Stimulated activated CD4-positive, alpha-beta T cell treated with anti-CD3 and anti-CD28 coated beads, Interleukin-2, amount 100 ng/mL, for 24 hours (primary cell): ENCODE measurements around the gene ATG101.
"Not testable (repeated sequence)": the region's sequence is repeated elsewhere in the genome, so short reads cannot be mapped to it uniquely, and the experiment has no call there.

Experiments
- DNase-seq, 2 donors: peaks; one replicate each; pipeline ENCODE4 v3.0.0-alpha.2; 2020

ATG101 gene

DNA sequence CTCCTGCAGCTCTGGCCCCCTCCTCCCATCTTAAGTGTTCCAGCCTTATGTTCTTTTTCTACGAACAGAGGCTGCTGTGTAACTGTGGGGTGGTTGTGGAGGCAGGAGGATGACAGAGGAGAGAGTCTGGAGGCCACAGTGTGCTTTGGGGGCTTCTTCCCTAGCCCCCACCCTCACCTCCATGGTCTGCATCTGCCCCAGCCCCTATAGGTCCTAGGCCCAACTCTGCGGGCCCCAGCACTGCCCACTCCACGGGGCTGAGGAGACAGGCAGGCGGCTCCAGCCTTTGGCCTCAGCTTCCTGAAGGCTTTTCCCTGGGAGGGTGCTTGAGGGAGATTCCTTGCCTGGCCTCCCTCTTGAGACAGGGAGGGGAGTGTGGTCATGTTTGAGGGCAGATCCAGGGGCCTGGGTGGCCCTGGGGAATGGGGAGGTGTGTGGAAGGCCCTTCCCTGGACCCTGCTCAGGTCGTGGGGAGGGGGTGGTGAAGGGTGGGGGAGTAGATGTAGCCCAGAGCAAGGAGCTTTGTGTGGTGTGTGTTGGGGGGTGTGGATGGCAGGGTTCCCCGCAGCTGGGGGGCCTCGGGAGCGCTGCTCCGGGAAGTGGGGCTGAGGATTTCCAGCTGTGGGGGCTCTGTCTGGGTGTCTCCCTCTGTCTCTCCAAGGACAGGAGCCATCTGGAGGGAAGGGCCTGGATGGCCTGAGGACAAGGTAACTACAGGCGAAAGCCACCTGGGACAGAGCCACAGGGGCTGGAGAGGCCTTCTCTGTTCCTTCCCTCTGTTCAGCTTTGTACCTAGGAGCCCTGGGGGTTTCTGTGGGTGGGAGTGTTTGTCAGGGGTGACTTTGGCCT is 10.8 kb downstream of the ATG101 start:
- no peak for DNase-seq

DNA sequence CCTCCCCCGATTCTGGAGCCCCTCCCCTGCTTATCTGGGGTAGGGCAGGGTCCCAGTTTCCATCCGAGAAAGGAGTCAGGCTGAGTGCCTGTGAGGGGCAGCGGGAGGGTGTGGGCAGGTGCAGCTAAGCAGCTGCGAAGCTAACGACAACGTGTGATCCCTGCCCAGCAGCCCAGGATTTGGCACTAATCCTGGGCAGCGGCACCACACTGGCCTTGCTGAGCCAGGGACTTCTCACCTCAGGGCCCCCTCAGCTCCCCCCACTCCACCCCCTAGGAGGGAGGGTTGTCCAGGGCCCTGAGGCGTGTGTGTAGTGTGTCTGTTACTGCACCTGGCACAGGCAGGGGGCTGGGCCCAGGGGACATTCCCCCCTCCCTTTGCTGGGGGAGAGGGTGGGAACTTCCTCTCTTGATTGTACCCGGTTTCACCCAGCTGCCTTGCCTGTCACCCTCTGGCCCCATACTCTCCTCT is 11.5 kb downstream of the ATG101 start:
- DNase-seq: no peak

DNA sequence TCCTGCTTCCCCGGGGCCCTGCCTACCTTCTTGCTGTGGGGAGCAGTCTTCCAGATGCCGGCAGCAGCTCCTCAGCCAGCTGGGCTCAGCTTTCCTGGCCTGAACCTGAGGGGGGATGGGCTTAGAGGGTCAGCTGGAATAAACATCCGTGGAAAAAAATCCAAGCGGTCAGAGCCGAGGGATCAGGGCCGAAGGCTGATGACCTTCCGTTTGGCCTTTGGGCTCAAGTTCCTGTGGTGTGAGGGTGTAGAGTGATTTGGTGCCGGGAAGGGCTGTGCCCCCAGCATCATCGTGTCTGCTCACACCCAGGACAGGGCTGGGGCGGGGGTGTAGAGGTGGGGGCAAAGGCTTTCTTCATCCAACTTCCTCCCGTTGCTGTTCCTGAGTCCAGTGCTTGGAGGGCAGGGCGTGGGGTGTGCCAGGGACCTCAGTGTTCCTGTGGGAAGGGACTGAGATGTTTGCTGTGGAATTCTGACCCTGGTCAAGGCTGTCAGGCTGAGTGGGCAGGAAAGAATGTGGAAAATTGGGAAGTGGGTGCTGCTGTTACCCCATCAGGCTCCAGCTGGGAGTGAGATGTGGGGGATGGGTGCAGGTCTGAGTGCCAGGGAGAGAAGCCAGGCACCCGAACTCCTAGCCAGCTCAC is 12.4 kb downstream of the ATG101 start:
- DNase-seq: no peak

DNA sequence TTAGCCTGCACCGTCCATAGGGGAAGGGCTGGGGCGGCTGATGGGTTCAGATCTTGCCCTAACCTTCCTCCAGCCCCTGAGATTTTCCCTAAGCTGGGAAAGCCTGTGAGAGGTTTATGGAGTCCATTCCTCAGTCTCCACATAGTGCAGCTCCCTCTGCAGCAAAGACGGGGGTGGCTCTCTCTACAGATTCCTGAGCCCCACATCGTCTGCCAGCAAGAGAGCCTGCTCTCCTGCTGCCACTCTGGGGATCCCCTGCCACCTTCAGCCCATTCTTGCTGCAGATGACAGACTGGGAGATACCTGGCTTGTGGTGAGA is 12.8 kb downstream of the ATG101 start:
- no peak for DNase-seq

DNA sequence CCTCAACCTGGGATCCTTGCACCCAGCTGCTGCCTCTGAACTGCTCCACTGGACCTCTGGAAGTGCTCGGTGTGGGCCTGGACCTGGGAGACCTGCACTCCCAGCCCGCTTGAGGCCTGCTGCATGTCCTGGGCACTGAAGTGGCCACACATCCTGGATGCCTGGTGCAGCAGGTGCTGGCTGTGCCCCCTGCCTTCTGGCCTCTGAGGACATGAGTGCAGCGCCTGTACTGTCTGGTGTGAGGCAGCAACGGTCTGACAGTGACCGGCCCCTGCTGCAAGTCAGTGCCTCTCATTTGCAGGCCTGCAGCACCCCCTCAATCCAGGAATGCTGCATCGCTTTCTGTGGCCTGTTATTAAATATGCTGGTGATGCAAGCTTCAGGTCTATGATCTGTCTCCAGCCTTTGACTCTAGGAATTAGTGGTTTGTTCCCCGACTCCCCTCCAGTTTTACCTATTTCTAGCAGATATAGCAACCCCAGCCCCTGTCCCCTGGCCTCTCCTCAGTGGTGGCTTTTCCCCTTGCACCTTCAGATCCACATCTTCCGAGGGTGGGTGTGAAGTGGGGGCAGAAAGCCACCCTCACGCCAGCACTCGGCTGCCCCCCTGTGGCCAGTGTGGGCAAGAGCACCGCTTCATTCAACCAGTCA is 13.3 kb downstream of the ATG101 start:
- DNase-seq: peak; percentile 74 to 75

DNA sequence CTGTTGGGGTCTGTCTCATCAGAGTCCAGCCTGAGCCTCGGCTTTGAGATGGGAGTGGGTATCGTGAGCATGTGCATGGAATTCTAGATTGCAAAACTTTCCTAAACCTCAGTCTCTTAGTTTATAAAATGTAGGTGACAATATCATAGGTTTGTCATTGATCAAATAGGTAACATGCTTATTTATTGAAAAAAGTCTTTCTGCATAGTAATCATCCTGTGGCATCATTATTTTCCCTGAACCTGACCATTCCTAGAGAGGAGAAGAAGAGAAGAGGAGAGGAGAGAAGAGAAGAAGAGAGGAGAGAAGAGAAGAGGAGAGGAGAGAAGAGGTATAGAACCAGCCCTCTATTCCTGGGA is 13.8 kb downstream of the ATG101 start:
- no peak for DNase-seq

DNA sequence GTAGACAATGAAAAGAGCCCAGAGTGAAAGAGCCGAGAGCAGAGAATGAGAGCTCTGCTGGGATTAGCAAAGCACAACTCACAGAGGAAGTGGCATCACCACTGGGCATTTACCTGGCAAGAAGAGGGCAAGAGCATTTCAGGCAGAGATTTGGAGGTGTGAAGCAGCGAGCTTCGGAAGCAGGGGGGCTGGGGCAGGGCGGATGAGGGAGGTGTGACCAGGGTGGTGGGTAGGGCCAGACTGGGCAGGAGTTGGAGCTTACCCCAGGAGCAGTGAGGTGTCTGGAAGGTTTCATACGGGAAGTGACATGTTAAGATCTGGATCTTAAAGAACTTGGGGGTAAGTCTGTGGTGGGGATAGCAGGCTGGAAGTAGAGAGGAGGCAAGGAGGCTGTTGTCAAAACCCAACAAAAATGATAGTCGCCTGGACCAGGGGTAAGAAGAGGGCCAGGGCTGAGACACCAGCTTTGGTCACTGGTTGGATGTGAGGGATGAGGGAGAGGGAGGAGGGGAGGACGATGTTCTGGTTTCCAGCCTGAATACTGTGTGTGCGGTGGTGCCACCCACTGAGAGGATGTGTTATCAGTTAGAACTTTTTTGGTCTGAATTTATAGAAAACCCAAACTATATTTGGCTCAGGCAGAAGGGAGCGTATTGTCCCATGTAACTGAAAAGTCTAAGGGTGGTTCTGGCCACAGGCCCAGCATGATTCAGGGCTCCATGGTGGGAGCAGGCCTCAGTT is 14.9 kb downstream of the ATG101 start:
- no peak for DNase-seq

DNA sequence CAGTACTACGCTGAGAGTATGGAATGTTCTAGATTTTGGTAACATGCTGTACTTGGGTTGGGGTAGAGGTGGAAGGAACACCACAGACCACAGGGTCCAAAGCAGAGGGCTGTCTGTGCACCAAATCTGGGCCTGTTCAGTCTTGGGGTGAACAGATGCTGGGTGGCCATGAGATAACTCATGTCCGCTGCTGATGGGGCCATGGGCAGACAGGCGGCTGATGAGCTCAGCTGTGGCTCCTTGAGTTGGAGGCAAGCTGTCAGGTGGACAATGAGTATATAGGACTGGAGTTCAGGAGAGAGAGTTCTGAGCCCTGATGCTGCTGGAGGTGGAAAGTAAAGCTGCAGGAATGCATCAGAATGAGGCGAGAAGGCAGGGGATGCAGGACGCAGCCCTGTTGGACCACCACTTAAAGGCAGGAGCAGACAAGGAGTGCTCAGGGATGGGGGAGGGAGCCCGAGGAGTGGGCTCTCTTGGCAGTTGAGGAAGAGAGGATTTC is 16.0 kb downstream of the ATG101 start:
- no peak for DNase-seq

DNA sequence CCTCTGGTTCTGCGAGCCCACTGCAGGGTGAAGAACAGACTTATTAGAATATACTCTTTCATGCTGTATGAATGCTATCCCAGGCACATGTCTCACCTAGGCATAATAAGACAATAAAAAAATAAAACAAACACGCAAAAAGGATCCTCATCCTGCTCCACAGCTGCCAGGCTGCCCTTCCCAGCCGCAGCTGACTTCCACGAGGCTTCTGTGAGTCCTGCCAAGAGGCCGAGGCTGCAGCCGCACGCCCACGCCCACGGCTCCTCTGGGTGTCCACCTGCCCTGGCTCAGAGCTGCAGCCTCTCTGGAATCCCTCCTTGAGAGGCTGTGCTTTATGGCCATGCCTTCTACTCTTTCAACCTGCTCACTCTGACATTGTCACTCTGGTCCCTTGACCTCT is 16.6 kb downstream of the ATG101 start:
- no peak for DNase-seq

DNA sequence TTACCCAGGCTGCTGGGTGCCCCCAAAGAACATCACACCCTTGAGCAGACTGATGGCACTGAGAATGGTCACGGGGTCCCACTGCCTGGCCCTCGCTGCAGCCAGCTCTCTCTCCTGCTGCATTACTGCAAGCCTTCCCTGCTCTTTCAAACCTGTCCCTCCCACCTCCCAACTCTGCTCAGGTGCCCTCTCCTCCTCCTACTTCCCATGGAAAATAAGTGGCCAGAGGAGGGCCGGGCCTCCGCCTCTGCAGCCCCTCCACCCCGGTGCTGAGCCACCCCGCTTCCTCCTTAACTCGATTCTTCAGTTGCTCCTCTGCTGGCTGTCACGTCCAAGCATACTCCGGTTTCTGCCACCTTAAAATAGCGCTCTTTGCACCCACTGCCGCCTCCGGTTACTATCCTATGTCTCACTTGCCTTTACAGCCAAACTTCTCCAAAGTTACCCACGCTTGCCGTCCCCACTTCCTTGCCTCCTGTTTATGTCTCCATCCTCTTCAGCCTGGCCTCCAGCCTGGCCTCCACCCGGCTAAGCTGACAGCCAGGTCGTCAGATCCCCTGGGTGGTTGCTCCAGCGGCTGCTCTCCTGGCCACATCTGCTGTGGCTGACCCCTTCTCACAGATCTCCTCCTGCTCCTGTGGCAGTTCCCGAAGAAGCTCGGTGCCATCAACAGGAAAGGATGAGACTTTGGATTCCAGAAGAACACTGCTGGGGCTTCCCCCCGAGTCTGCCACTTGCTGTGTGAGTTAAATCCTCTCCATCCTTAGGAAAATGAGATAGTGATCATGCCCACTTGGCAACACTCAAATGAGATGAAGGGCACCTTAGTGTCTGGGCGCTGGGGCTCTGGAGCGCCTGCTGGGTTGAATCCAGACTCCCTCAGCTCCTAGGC is 17.4 kb downstream of the ATG101 start:
- DNase-seq: no peak

DNA sequence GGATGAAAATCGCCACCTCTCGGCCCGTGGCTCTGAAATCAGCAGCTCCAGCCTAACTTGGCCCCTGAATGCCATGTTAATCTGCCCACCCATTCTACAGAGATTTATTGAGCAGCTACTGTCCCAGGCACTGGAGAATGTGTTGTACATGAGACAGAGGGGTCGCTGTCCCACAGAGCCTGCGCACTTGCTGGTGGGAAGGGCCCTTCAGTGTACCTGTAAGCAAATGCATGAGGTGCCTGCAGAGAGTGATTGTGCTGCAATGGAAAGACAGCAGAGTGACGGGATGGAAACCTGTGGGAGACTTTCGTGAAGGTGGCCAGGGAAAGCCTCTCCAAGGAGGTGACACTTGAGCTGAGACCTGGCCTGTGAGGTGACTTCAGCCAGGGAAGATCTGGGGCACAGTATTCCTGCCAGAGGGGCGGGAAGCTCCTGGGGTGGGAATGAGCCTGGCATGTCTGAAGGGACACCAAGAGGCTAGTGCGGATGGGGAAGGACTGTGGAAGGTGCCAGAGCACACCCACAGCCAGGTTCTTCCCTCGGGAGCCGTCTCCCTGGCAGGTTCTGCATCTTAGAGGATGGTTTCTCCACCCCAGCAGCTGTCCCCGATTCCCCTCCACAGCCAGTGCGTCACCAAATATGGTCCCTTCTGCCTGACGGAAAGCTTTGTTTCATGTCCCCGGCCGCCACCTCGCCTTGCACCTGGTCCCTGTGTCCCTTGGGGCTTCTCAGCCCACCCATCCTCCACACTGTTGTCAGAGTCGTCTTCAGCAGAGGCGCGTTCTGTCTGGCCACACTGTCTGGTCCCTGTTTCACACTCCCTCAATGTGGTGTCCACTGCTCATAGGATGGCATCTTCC is 18.4 kb downstream of the ATG101 start:
- DNase-seq: no peak

DNA sequence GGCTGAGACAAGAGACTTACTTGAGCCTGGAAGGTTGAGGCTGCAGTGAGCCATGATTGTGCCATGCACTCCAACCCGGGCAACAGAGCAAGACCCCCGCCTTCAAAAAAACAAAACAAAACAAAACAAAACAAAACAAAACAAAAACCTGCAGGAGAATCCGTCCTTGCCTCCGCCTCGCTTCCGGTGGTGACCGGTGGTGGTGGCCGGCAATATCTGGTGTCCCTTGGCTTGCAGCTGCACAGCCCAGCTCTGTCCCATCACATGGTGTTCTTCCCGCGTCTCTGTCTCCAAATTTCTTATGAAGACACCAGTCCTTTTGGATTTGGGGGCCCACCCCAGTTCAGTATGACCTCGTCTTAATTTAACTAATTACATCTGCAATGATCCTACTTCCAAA is 19.7 kb downstream of the ATG101 start:
- no peak for DNase-seq

DNA sequence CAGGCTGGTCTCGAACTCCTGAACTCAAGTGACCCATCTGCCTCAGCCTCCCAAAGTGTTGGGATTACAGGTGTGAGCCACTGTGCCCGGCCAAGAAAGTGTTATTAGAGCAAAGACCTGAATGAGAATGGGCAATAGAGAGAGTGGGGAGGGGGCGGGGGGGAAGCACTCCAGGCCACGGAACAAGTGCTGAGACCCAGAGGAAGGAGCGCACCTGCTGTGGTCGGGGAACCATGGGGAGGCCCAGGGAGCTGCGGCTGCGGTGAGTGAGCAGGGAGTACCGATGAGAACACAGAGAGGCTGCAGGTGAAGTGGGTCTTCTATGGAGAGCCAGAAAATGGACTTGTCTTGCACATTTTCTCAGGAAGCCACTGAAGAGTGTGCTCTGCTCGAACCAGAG is 20.5 kb downstream of the ATG101 start:
- DNase-seq: no peak

DNA sequence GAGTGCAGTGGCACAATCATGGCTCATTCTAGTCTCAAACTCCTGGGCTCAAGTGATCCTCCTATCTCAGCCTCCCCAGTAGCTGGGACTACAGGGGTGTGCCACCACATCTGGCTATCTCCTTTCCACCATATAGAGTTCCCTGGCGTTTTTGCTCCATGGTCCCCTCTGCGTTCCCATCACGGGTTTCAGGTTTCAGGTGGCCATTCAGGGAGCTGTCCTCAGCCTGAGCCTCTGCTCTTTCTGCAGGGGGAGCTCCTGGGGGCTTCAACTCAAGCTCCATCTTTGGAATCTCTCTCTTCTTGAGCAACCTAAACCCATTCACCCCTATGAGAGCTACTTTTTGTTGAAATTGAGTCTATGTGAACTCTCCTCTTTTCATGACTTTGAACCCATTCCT is 21.3 kb downstream of the ATG101 start:
- no peak for DNase-seq

DNA sequence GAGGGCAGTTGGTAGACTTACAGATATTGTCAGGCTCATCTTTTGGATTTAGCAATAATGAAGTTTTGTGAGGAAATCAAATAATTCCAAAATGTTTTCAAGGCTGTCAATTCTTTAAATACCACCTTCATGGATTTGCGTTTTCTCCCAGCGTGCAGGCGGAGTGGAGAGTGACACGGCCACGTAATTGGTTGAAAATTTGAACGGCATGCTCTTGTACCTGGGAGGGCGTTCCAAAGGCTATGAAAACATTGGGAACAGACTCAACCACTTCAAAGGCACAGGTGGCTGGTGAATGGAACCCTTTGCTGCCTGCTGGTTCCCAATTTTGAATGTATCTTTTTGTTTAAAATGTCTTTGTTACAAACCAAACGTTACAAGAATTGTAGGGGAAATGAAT is 22.1 kb downstream of the ATG101 start:
- DNase-seq: no peak

DNA sequence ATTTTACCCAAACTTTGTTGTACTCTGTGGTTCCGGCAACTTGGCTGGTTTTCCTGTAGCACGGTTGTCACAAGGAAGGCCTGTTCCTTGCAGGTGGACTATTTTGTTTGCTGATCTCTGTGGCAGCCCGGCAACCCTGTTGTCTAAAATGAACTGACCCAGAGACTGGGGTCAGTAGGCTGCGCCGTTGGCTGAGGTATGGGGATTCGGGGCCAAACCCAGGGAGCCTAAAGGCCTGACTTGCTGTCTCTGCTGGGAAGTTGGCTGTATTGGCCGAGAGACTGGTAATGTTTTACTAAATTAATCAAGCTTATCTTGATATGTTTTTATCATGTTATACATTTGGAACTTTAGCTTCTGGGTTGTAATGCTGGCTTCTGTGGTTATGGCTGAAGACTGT is 23.6 kb downstream of the ATG101 start:
- no peak for DNase-seq

DNA sequence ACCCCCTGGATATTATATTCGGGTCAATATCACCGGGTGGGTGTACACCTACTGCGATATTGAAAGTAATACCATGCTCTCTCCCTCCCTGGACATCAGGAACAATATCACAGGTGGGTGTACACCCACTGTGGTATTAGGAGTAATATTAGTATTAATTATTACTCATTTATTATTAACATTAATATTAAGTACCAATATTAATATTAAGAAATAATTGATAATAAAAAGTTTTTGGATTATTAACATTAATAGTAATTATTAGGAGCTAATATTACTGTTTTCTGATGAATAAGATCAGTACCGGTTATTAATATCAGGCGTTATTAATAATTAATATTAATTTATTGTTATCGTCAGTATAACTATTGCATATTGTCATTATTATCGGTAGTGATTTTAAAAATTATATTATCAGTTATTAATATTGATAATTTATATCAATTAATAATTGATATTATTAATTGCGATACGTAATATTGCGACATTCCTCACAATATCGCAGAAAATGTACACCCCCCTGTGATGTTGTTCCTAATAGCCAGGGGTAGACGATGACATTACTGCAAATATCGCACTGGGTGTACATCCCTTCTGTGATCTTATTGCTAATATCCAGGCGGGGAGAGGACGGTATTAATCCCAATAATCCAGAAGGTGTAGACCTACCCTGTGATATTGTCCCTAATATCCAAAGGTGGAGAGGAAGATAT is 26.7 kb downstream of the ATG101 start:
- no peak for DNase-seq

DNA sequence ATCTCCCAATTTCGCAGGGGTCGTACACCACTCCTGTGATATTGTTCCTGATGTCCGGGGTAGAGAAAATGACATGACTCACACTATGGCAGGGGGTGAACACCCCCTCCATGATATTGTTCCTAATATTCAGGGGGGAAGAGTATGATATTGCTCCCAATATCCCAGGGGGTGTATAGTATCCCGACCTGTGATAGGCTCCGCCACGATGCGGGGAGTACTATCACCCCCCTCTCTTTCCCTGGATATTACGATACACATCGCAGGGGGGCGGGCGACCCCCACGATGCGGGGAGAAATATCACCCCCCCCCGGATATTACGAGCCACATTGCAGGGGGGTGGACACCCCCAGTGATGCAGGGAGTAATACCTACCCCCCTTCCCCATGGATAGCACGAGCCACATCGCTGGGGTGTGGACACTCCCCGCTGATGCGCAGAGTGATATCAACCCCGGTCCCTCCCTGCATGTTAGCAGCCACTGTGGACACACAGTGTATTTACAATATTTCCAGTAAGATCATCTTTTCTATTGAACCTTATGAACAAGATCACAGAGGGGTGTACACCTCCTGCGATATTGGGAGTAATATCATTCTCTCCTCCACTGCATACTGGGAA is 27.4 kb downstream of the ATG101 start:
- DNase-seq: no peak

DNA sequence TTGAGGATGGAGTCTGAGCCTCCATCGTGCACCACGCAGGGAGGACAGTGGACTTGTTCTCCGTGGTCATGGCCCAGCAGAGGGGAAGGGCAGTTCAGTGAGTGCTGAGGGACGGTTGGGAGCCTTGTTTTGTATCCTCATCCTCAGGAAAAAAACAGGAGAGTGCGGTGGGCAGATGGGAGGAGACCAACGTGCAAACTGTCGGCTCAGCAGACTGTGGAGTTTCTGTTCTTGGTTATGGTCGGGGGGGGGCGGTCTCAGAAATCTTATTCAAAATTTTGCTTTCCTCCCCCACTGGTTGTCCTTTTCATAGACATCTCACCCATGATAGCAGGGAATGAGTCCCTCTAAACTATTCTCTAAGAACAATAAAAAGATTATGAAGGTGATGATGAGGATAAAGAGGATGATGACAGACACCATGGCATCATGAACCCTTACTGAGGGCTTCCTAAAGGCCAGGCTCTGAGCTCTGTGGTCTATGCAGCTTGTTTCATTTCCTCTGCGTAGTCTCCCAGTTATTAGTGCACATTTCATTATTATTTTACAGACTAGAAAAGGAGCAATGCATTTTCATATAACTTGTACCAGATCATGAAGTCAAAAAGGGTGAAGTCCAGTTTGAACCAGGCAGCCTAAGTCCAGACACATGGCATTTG is 34.8 kb downstream of the ATG101 start:
- not testable (repeated sequence) for DNase-seq
